Measurements from ENCODE around the gene IL2.

The IL2 gene

GRCh38 chr4:122476745-122477144 lies 20.2 kb upstream of the IL2 start:
- Histone ChIP-seq H3K4me1 (no peaks in the 10 kb centered on the region), H4K20me1 (no peaks in the 10 kb centered on the region), H3K9ac (no peak overlapping the region), H3K4me2 (no peak overlapping the region), H3K4me3 (no peak overlapping the region), H3K36me3 (no peaks in the 10 kb centered on the region), H3K9me3 (replicated peaks in 1 of 11) (peaks cover 0 to 6% (median 0%) of the 10 kb centered on the region in 11 experiments; a peak in 1 of 22 replicates), H3K27me3 (no peaks in the 10 kb centered on the region), H3K27ac (no peak overlapping the region)
- TF ChIP-seq Cebpa-rat (IDR thresholded peaks at IDR 0.05): no peak

GRCh38 chr4:122476126-122476525 lies 19.6 kb upstream of the IL2 start:
- no peak for TF ChIP-seq Cebpa-rat (IDR thresholded peaks at IDR 0.05)
- Histone ChIP-seq H3K4me3 (no peak overlapping the region), H3K4me1 (no peaks in the 10 kb centered on the region), H3K27ac (no peak overlapping the region), H3K9ac (no peak overlapping the region), H4K20me1 (no peaks in the 10 kb centered on the region), H3K27me3 (no peaks in the 10 kb centered on the region), H3K9me3 (replicated peaks in 1 of 11) (peaks cover 0 to 6% (median 0%) of the 10 kb centered on the region in 11 experiments; a peak in 1 of 22 replicates), H3K36me3 (no peaks in the 10 kb centered on the region), H3K4me2 (no peak overlapping the region)

GRCh38 chr4:122475233-122475632 lies 18.7 kb upstream of the IL2 start:
- Histone ChIP-seq H3K9me3 (replicated peaks in 1 of 11) (peaks cover 0 to 6% (median 0%) of the 10 kb centered on the region in 11 experiments; a peak in 1 of 22 replicates), H3K36me3 (no peaks in the 10 kb centered on the region), H3K27me3 (no peaks in the 10 kb centered on the region), H3K4me2 (no peak overlapping the region), H3K27ac (no peak overlapping the region), H3K9ac (no peak overlapping the region), H3K4me1 (no peaks in the 10 kb centered on the region), H3K4me3 (no peak overlapping the region), H4K20me1 (no peaks in the 10 kb centered on the region)
- no peak for TF ChIP-seq Cebpa-rat (IDR thresholded peaks at IDR 0.05)

- Histone ChIP-seq H3K36me3 (no peaks in the 10 kb centered on the region), H4K20me1 (no peaks in the 10 kb centered on the region), H3K27me3 (no peaks in the 10 kb centered on the region), H3K9ac (no peak overlapping the region), H3K27ac (no peak overlapping the region), H3K4me1 (no peaks in the 10 kb centered on the region), H3K4me3 (no peak overlapping the region), H3K9me3 (replicated peaks in 1 of 11) (peaks cover 4 to 15% (median 9%) of the 10 kb centered on the region in 11 experiments; a peak in 12 of 22 replicates), H3K4me2 (no peak overlapping the region)
- no peak for TF ChIP-seq Cebpa-rat (IDR thresholded peaks at IDR 0.05)
Measured at GRCh38 chr4:122469457-122469856, 12.9 kb upstream of the IL2 start.

- H4K20me1 ChIP-seq: no peaks in the 10 kb centered on the region
- no peak for TF ChIP-seq Cebpa-rat (IDR thresholded peaks at IDR 0.05)
- no peaks in the 10 kb centered on the region for H3K27me3 ChIP-seq
- no peak overlapping the region for H3K4me3 ChIP-seq
- H3K27ac ChIP-seq: no peak overlapping the region
- peak overlapping the region in 2 of 11 experiments; percentile 8 to 13; a peak in 1 of 22 replicates for H3K4me2 ChIP-seq
- no peaks in the 10 kb centered on the region for H3K9me3 ChIP-seq (replicated peaks in 1 of 11)
- no peaks in the 10 kb centered on the region for H3K36me3 ChIP-seq
- no peak overlapping the region for H3K9ac ChIP-seq
- H3K4me1 ChIP-seq: peaks cover 0 to 9% (median 4%) of the 10 kb centered on the region in 10 experiments; a peak in 9 of 20 replicates
Measured at GRCh38 chr4:122458625-122459024, 2.1 kb upstream of the IL2 start.

GRCh38 chr4:122453384-122453995 lies 3.0 kb downstream of the IL2 start:
- no peaks in the 10 kb centered on the region for H3K36me3 ChIP-seq
- H3K4me2 ChIP-seq: peak overlapping the region in 3 of 11 experiments; percentile 3 to 29 (median 13); a peak in 5 of 22 replicates
- H4K20me1 ChIP-seq: no peaks in the 10 kb centered on the region
- H3K27ac ChIP-seq: no peak overlapping the region
- peaks cover 0 to 12% (median 6%) of the 10 kb centered on the region in 10 experiments; a peak in 8 of 20 replicates for H3K4me1 ChIP-seq
- H3K4me3 ChIP-seq: no peak overlapping the region
- no peaks in the 10 kb centered on the region for H3K9me3 ChIP-seq (replicated peaks in 1 of 11)
- H3K27me3 ChIP-seq: no peaks in the 10 kb centered on the region
- no peak overlapping the region for H3K9ac ChIP-seq
- no peak for TF ChIP-seq Cebpa-rat (IDR thresholded peaks at IDR 0.05)

- Histone ChIP-seq H3K4me2 (no peak overlapping the region), H3K9me3 (replicated peaks in 1 of 11) (no peaks in the 10 kb centered on the region)
Measured at GRCh38 chr4:122450847-122451246, 5.7 kb downstream of the IL2 start.

GRCh38 chr4:122434285-122434684 lies 22.2 kb downstream of the IL2 start:
- no peaks in the 10 kb centered on the region for H3K9me3 ChIP-seq (replicated peaks in 1 of 11)
- H3K4me3 ChIP-seq: no peak overlapping the region
- H3K27ac ChIP-seq: no peak overlapping the region
- H3K4me2 ChIP-seq: no peak overlapping the region
- H3K4me1 ChIP-seq: no peaks in the 10 kb centered on the region
- no peaks in the 10 kb centered on the region for H3K27me3 ChIP-seq
- no peak for TF ChIP-seq Cebpa-rat (IDR thresholded peaks at IDR 0.05)
- no peak overlapping the region for H3K9ac ChIP-seq
- no peaks in the 10 kb centered on the region for H4K20me1 ChIP-seq
- no peaks in the 10 kb centered on the region for H3K36me3 ChIP-seq

More at GRCh38 chr4:122450847-122451246, 5.7 kb downstream of the IL2 start:
- H3K27ac ChIP-seq: no peak overlapping the region
- no peaks in the 10 kb centered on the region for H4K20me1 ChIP-seq
- H3K27me3 ChIP-seq: no peaks in the 10 kb centered on the region
- H3K4me1 ChIP-seq: peaks cover 0 to 9% (median 6%) of the 10 kb centered on the region in 10 experiments; a peak in 7 of 20 replicates
- H3K9ac ChIP-seq: no peak overlapping the region
- no peaks in the 10 kb centered on the region for H3K36me3 ChIP-seq
- TF ChIP-seq Cebpa-rat (IDR thresholded peaks at IDR 0.05): no peak
- no peak overlapping the region for H3K4me3 ChIP-seq

- Histone ChIP-seq H4K20me1 (no peaks in the 10 kb centered on the region; a peak in 1 of 22 replicates), H3K27me3 (no peaks in the 10 kb centered on the region), H3K27ac (no peak overlapping the region), H3K4me1 (no peaks in the 10 kb centered on the region), H3K4me3 (no peak overlapping the region), H3K9me3 (replicated peaks in 1 of 11) (no peaks in the 10 kb centered on the region), H3K9ac (no peak overlapping the region), H3K36me3 (no peaks in the 10 kb centered on the region), H3K4me2 (no peak overlapping the region)
- no peak for TF ChIP-seq Cebpa-rat (IDR thresholded peaks at IDR 0.05)
Measured at GRCh38 chr4:122431351-122431750, 25.2 kb downstream of the IL2 start.

- H3K9me3 ChIP-seq (replicated peaks in 1 of 11): no peaks in the 10 kb centered on the region; a peak in 1 of 22 replicates
- H3K9ac ChIP-seq: no peak overlapping the region
- no peaks in the 10 kb centered on the region for H3K4me1 ChIP-seq
- no peak for TF ChIP-seq Cebpa-rat (IDR thresholded peaks at IDR 0.05)
- H3K36me3 ChIP-seq: no peaks in the 10 kb centered on the region
- H3K4me2 ChIP-seq: no peak overlapping the region
- no peak overlapping the region for H3K27ac ChIP-seq
- no peaks in the 10 kb centered on the region for H3K27me3 ChIP-seq
- H4K20me1 ChIP-seq: no peaks in the 10 kb centered on the region
- H3K4me3 ChIP-seq: no peak overlapping the region
Measured at GRCh38 chr4:122423246-122423645, 33.3 kb downstream of the IL2 start.

All from BLaER1 treated with 17β-estradiol and CSF1 and Interleukin-3, amounts not matched to agents 10 nM and 100 nM (cell line).